ENCODE results near the gene HELB.
A peak's percentile ranks its signal among the peaks of the same experiment; 100 is the strongest.

Gene HELB

DNA sequence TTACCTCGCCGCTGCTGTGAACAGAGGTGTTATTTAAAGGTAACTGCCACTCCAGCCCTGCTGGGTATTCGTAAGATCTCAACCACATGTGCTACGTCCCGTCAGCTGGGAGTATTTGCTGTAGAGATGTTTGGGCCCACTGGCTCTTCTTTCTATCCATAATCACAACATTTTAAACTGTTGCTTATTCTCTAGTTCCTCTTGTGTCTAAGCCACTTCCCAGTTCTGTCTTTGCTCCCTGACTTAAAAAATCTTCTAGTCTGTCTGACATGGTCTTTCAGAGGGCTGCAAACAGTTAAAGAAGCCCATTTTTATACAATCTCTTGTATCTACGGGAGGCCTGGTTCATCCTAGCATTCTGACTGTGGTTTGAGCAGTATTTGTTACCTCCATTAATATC, 33.2 kb upstream of the HELB start:
- no peak for DNase-seq (ENCODE audit: low spot score)
- in situ Hi-C loops (cut with MboI; ENCODE audit: low pct_unique_long_range_greater_than_20kb, low sequenced_read_pairs, unreplicated experiment): loop anchor here (25.0 kb wide), 1 partner anchor 443 kb away; no protein-coding TSS in a partner anchor
- TF ChIP-seq CTCF (IDR thresholded peaks at IDR 0.05; ENCODE audit: extremely low read depth, insufficient read depth, missing control alignments): no peak

- in situ Hi-C loops (cut with MboI; ENCODE audit: low pct_unique_long_range_greater_than_20kb, low sequenced_read_pairs, unreplicated experiment): loop anchor here (25.0 kb wide), 1 partner anchor 442 kb away; no protein-coding TSS in a partner anchor
- DNase-seq (ENCODE audit: low spot score): peak; percentile 28
- peak; percentile 59 for TF ChIP-seq CTCF (IDR thresholded peaks at IDR 0.05; ENCODE audit: extremely low read depth, insufficient read depth, missing control alignments)
Measured at GRCh38 chr12:66269757-66270383, 32.4 kb upstream of the HELB start.

DNA sequence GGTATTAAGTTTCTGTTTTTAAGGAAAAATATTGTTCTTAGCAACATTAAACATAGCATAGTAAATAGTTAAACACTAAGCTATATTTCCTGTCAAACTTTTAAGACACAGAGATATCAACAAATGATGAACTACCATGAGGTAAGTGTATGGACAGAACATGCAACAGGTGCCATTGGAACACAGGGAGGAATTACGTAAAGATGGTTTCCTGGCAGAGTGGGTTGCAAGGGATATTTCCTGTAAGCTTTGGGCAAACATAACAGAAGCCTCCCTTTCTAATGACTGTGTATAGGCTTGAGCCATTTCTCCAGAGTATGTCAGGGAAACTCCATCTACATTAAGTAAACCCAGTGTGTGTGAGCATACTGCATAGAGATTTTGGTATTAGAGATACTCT, 31.7 kb upstream of the HELB start:
- in situ Hi-C loops (cut with MboI; ENCODE audit: low pct_unique_long_range_greater_than_20kb, low sequenced_read_pairs, unreplicated experiment): loop anchor here (25.0 kb wide), 1 partner anchor 442 kb away; no protein-coding TSS in a partner anchor

DNA sequence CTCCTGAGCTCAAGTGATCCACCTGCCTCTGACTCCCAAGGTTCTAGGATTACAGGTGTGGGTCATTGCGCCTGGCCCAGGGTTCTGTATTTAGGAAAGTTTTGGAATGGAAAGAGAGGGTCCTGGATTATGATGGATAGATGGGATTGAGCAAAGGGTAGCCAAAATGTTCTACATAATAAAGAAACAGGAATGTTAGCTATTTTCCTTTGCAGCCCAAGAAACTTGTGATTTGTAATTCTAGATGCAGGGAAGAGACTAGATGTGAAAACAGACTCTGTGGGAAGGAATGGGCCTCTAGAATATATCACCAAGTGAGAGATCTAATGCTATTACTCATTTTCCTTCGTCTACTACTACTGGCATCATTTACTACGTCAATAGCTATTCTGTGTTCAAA, 29.6 kb upstream of the HELB start:
- no peak for DNase-seq (ENCODE audit: low spot score)
- TF ChIP-seq CTCF (IDR thresholded peaks at IDR 0.05; ENCODE audit: extremely low read depth, insufficient read depth, missing control alignments): no peak
- in situ Hi-C loops (cut with MboI; ENCODE audit: low pct_unique_long_range_greater_than_20kb, low sequenced_read_pairs, unreplicated experiment): loop anchor here (25.0 kb wide), 1 partner anchor 440 kb away; no protein-coding TSS in a partner anchor

More for the DNA sequence above, 31.7 kb upstream of the HELB start:
- DNase-seq (ENCODE audit: low spot score): no peak
- no peak for TF ChIP-seq CTCF (IDR thresholded peaks at IDR 0.05; ENCODE audit: extremely low read depth, insufficient read depth, missing control alignments)

GRCh38 chr12:66273147-66273546, 29.1 kb upstream of the HELB start:
- no peak for DNase-seq (ENCODE audit: low spot score)
- in situ Hi-C loops (cut with MboI; ENCODE audit: low pct_unique_long_range_greater_than_20kb, low sequenced_read_pairs, unreplicated experiment): loop anchor here (25.0 kb wide), 1 partner anchor 439 kb away; no protein-coding TSS in a partner anchor

GRCh38 chr12:66275040-66275439, 27.3 kb upstream of the HELB start:
- no peak for DNase-seq (ENCODE audit: low spot score)
- TF ChIP-seq CTCF (IDR thresholded peaks at IDR 0.05; ENCODE audit: extremely low read depth, insufficient read depth, missing control alignments): no peak
- in situ Hi-C loops (cut with MboI; ENCODE audit: low pct_unique_long_range_greater_than_20kb, low sequenced_read_pairs, unreplicated experiment): no loop called here

More at GRCh38 chr12:66273147-66273546, 29.1 kb upstream of the HELB start:
- TF ChIP-seq CTCF (IDR thresholded peaks at IDR 0.05; ENCODE audit: extremely low read depth, insufficient read depth, missing control alignments): no peak

Data from GM13977 (cell line).